Endothelial cell of umbilical vein (primary cell): ENCODE results near the gene IL16. TPM values are rescaled to one million over a fixed set of nuclear protein-coding genes. Genes with fewer than 3 reads are reported as not detected.

Experiments
- BruUV-seq: library from RNA; stranded (reverse); fragments of 400-500 nt; replicated peaks from 2 replicates; lab custom pipeline; 2021; lab: Mats Ljungman, UMichigan
- CTCF ChIA-PET: fragments of 300-600, 350-600 bp; sonication (Branson Sonifier 250); formaldehyde crosslinking; loops from one replicate; lab custom pipeline; 2021; ENCODE audit warnings: antibody characterized with exemption, inconsistent platforms; lab: Charles Lee
- POLR2A ChIA-PET: fragments of 300-600, 350-600 bp; sonication (Branson Sonifier 250); formaldehyde crosslinking; loops from one replicate; lab custom pipeline; 2021; ENCODE audit warnings: antibody characterized with exemption, inconsistent platforms; lab: Charles Lee
- DNase-seq: peaks from one replicate; pipeline ENCODE4 v3.0.0-alpha.2; 2011; ENCODE audit warnings: low read depth, low spot score
- FAIRE-seq: peaks from 2 replicates; lab custom pipeline; 2011; peaks lifted over from hg19 to GRCh38; lab: Jason Lieb, UNC
- H2AFZ ChIP-seq: 2 replicates; pipeline ENCODE4 v1.6.0; 2012; ENCODE audit warnings: low read depth, low read length, control low read depth, inconsistent platforms
- H3K27ac ChIP-seq: 2 replicates; pipeline ENCODE4 v1.5.1; 2011; ENCODE audit warnings: low read depth, mild to moderate bottlenecking, control low read depth, low read length, moderate library complexity; ENCODE audit not compliant: insufficient read depth
- H3K27me3 ChIP-seq, 2 experiments: 2 replicates each; pipeline versions ENCODE4 v1.6.0 to v1.6.1; 2011; ENCODE audit warnings: low read length in 2 of 2, mixed read lengths in 1 of 2; ENCODE audit not compliant: control insufficient read depth in 2 of 2, insufficient read depth in 2 of 2
- H3K36me3 ChIP-seq, 2 experiments: 2 replicates in 1 of 2; 3 replicates in 1 of 2; pipeline ENCODE4 v1.5.1; 2011; ENCODE audit warnings: low read length in 2 of 2, mild to moderate bottlenecking in 1 of 2, moderate library complexity in 1 of 2; ENCODE audit not compliant: control insufficient read depth in 2 of 2, insufficient read depth in 2 of 2; ENCODE audit errors: extremely low read depth in 1 of 2
- H3K4me1 ChIP-seq: 3 replicates; pipeline ENCODE4 v1.5.1; 2011; ENCODE audit warnings: mild to moderate bottlenecking, low read length; ENCODE audit not compliant: control insufficient read depth, insufficient read depth; ENCODE audit errors: extremely low read depth
- H3K4me2 ChIP-seq: 2 replicates; pipeline ENCODE4 v1.6.1; 2011; ENCODE audit warnings: low read length, control low read depth, mixed read lengths; ENCODE audit not compliant: insufficient read depth
- H3K4me3 ChIP-seq, 3 experiments: fragments of 200-600 bp in 1 of 3; sonication (generic), shearing (Covaris generic) in 1 of 3; replicated peaks in 1 of 3; 2 replicates each; pipeline ENCODE4 v1.5.1; 2011 to 2016; ENCODE audit warnings: control low read depth in 3 of 3, low read length in 3 of 3, mild to moderate bottlenecking in 2 of 3, inconsistent platforms in 1 of 3, low read depth in 1 of 3, moderate library complexity in 1 of 3; ENCODE audit not compliant: insufficient read depth in 1 of 3
- H3K79me2 ChIP-seq: 2 replicates; pipeline ENCODE4 v1.6.0; 2012; ENCODE audit warnings: low read length, inconsistent platforms; ENCODE audit not compliant: control insufficient read depth, insufficient read depth
- H3K9ac ChIP-seq: replicated peaks from 2 replicates; pipeline ENCODE3; 2011; ENCODE audit warnings: low read length, control low read depth; ENCODE audit not compliant: insufficient read depth; ENCODE audit errors: extremely low read depth
- H3K9me1 ChIP-seq: replicated peaks from 3 replicates; pipeline ENCODE4 v1.6.0; 2011; ENCODE audit warnings: mild to moderate bottlenecking, low read length; ENCODE audit not compliant: control insufficient read depth, insufficient read depth; ENCODE audit errors: extremely low read depth
- H3K9me3 ChIP-seq: replicated peaks from 2 replicates; pipeline ENCODE4 v1.5.1; 2012; ENCODE audit warnings: low read length, inconsistent platforms; ENCODE audit not compliant: control insufficient read depth, insufficient read depth
- H4K20me1 ChIP-seq: replicated peaks from 2 replicates; pipeline ENCODE3; 2011; ENCODE audit warnings: mild to moderate bottlenecking, low read length; ENCODE audit not compliant: control insufficient read depth, insufficient read depth; ENCODE audit errors: extremely low read depth
- CTCF ChIP-seq, 2 donors: IDR thresholded peaks; 1 replicate in 1 of 2; 2 replicates in 1 of 2; pipeline ENCODE4 v1.5.1; 2011; ENCODE audit warnings: low read length in 2 of 2, mild to moderate bottlenecking in 2 of 2, moderate library complexity in 2 of 2, control low read depth in 1 of 2, inconsistent platforms in 1 of 2, low read depth in 1 of 2; ENCODE audit not compliant: insufficient read depth in 1 of 2; ENCODE audit errors: extremely low read depth in 1 of 2
- EZH2 ChIP-seq: IDR thresholded peaks from 2 replicates; pipeline ENCODE4 v1.6.1; 2012; ENCODE audit warnings: borderline replicate concordance, low read depth, mild to moderate bottlenecking, moderate library complexity, low read length, inconsistent platforms; ENCODE audit not compliant: severe bottlenecking
- FOS ChIP-seq: IDR thresholded peaks from 2 replicates; pipeline ENCODE4 v1.6.1; 2011; ENCODE audit warnings: mild to moderate bottlenecking, low read length, moderate library complexity, borderline replicate concordance; ENCODE audit not compliant: insufficient read depth
- GATA2 ChIP-seq: IDR thresholded peaks from 2 replicates; pipeline ENCODE4 v1.7.0; 2011; ENCODE audit warnings: low read depth, mild to moderate bottlenecking, moderate library complexity, mixed read lengths, low read length; ENCODE audit not compliant: insufficient read length, insufficient read depth
- JUN ChIP-seq: IDR thresholded peaks from 2 replicates; pipeline ENCODE4 v1.6.1; 2011; ENCODE audit warnings: borderline replicate concordance, low read depth; ENCODE audit not compliant: insufficient read length, insufficient read depth
- MAX ChIP-seq: IDR thresholded peaks from 2 replicates; pipeline ENCODE4 v1.6.1; 2011; ENCODE audit not compliant: insufficient read depth, insufficient read length
- MYC ChIP-seq: IDR thresholded peaks from one replicate; pipeline ENCODE4 v1.6.1; 2011; ENCODE audit warnings: mild to moderate bottlenecking, low read depth, low read length
- POLR2A ChIP-seq: IDR thresholded peaks from 2 replicates; pipeline ENCODE4 v1.6.1; 2012; ENCODE audit warnings: low read depth, mild to moderate bottlenecking, control low read depth, low read length
- POLR2AphosphoS5 ChIP-seq: IDR thresholded peaks from 2 replicates; pipeline ENCODE4 v1.6.1; 2012; ENCODE audit warnings: low read depth, mild to moderate bottlenecking, control low read depth, low read length, moderate library complexity; ENCODE audit not compliant: insufficient read depth
- dilution Hi-C: fragments of 300-500 bp; cut with MboI; formaldehyde crosslinking; loops from one replicate; pipeline ENCODE4 v1.15.0; 2019; ENCODE audit warnings: low sequenced_read_pairs; ENCODE audit not compliant: extremely low pct_ligation_motif_present
- intact Hi-C: fragments of 100-400 bp; cut with micrococcal nuclease; formaldehyde crosslinking; loops from one replicate; pipeline ENCODE4 v1.10.0; 2022
- polyA plus RNA-seq, 4 experiments: library from polyadenylated mRNA; depleted of rRNA in 3 of 4; stranded (reverse) in 3 of 4; unstranded in 1 of 4; fragments of >200 nt; gene quantifications; 2 replicates each; pipeline versions ENCODE4 v1.2.1 to v1.2.3, GENCODE V29; 2011 to 2012; ENCODE audit warnings: missing spikeins in 1 of 4
- total RNA-seq: library from RNA; stranded (reverse); gene quantifications from 2 replicates; pipeline ENCODE4 v1.2.3, GENCODE V29; 2021

IL16 gene
- total and polyA plus RNA-seq, 2 donors (not counting 3 experiments of a cell fraction or from before 2014, with no cell fraction given), result 0.29 to 2.1 TPM

- FAIRE-seq, result no peak
- DNase-seq, result no peak
- Histone ChIP-seq H3K9me3 (no peaks in the 10 kb centered on the region), H3K9ac (no peak overlapping the region), H3K27ac (no peak overlapping the region), H3K4me2 (no peak overlapping the region), H2AFZ (no peak overlapping the region), H3K36me3 (no peaks in the 10 kb centered on the region), H4K20me1 (no peaks in the 10 kb centered on the region), H3K4me1 (no peaks in the 10 kb centered on the region), H3K79me2 (no peaks in the 10 kb centered on the region), H3K27me3 (peaks cover 0 to 7% of the 10 kb centered on the region in 2 experiments), H3K9me1 (no peaks in the 10 kb centered on the region), H3K4me3 (no peak overlapping the region)
- ChIA-PET POLR2A (no interaction called here), CTCF (no interaction called here)
- no peak for TF ChIP-seq FOS
- no peak for TF ChIP-seq GATA2
- no peak for TF ChIP-seq POLR2A
- no peak for TF ChIP-seq MYC
- no peak for TF ChIP-seq JUN
- no peak for TF ChIP-seq EZH2
- TF ChIP-seq POLR2AphosphoS5, result no peak
- TF ChIP-seq MAX, result no peak
- no peak for TF ChIP-seq CTCF (IDR thresholded peaks at IDR 0.05; ENCODE audit: extremely low read depth in 1 of 2, insufficient read depth in 1 of 2, low read depth in 1 of 2, low read length in 2 of 2)
- dilution Hi-C loops (no loop called here), intact Hi-C loops (no loop called here)
- BruUV-seq, result no TSS peak
These were observed 25.4 kb upstream of the IL16 start for GRCh38 chr15:81171286-81171685.
